Breast epithelium (tissue), 4 donors: ENCODE data around the gene MRGPRG. TPM values are rescaled to one million over a fixed set of nuclear protein-coding genes. Genes with fewer than 3 reads are reported as not detected.

Experiments
- DNase-seq, 2 donors: peaks; one replicate each; pipeline ENCODE4 v3.0.0-alpha.2; 2019; ENCODE audit warnings: low spot score in 2 of 2
- H3K27ac ChIP-seq, 2 donors: fragments of 200-600 bp; sonication (generic) in 1 of 2; one replicate each; pipeline ENCODE4 v1.5.1; 2016 to 2019; ENCODE audit warnings: mild to moderate bottlenecking in 1 of 2
- H3K27me3 ChIP-seq, 2 donors: fragments of 200-600 bp; sonication (generic) in 1 of 2; one replicate each; pipeline versions ENCODE4 v1.5.1 to v1.6.0; 2017 to 2019; ENCODE audit warnings: control low read depth in 1 of 2, mild to moderate bottlenecking in 1 of 2
- H3K36me3 ChIP-seq: fragments of 200-600 bp; one replicate; pipeline ENCODE4 v1.5.1; 2019
- H3K4me1 ChIP-seq, 2 donors: fragments of 200-600 bp; sonication (generic); one replicate each; pipeline ENCODE4 v1.5.1; 2016 to 2019; ENCODE audit warnings: control low read depth in 1 of 2
- H3K4me3 ChIP-seq, 3 donors: fragments of 200-600 bp; sonication (generic); 1 replicate in 2 of 3; 2 replicates in 1 of 3; pipeline ENCODE4 v1.5.1; 2016 to 2019; ENCODE audit warnings: mild to moderate bottlenecking in 3 of 3, moderate library complexity in 2 of 3
- H3K9me3 ChIP-seq, 2 donors: fragments of 200-600 bp; sonication (generic) in 1 of 2; one replicate each; pipeline ENCODE4 v1.5.1; 2016 to 2019; ENCODE audit warnings: control low read depth in 1 of 2
- POLR2A ChIP-seq: fragments of 450-650 bp; IDR thresholded peaks from one replicate; pipeline ENCODE4 v1.6.1; 2016; ENCODE audit warnings: antibody characterized with exemption, mild to moderate bottlenecking, moderate library complexity
- POLR2AphosphoS5 ChIP-seq, 3 donors: sonication (generic); formaldehyde crosslinking; IDR thresholded peaks; one replicate each; pipeline ENCODE4 v1.6.1; 2017; ENCODE audit warnings: antibody characterized with exemption in 3 of 3
- intact Hi-C: fragments of 100-400 bp; cut with DNase I; formaldehyde crosslinking; loops from one replicate; pipeline ENCODE4 v1.15.1; 2023; ENCODE audit warnings: low total_unique reads
- total RNA-seq, 3 donors: library from RNA; depleted of rRNA; stranded (reverse); fragments of >200 nt; gene quantifications; one replicate each; pipeline ENCODE4 v1.1.0, GENCODE V29; 2016
- TF ChIP-seq, protein P1 (sequence below), 3 donors: fragments of 450-650 bp; IDR thresholded peaks; one replicate each; pipeline ENCODE4 v1.5.1; 2016 to 2017; ENCODE audit warnings: antibody characterized with exemption in 3 of 3, mild to moderate bottlenecking in 3 of 3, moderate library complexity in 3 of 3

Gene MRGPRG
- total RNA-seq, 3 donors from 2014 or later, result not detected

GRCh38 chr11:3217818-3218482, 663 bp downstream of the MRGPRG start:
- DNase-seq, result peak in 1 of 2 donors; percentile 46
- Histone ChIP-seq H3K9me3 (no peaks in the 10 kb centered on the region), H3K27ac (no peak overlapping the region), H3K4me1 (peaks cover 0 to 3% of the 10 kb centered on the region in 2 donors), H3K27me3 (peaks cover 0 to 31% of the 10 kb centered on the region in 2 donors), H3K4me3 (no peak overlapping the region), H3K36me3 (no peaks in the 10 kb centered on the region)
- TF ChIP-seq, protein P1, sequence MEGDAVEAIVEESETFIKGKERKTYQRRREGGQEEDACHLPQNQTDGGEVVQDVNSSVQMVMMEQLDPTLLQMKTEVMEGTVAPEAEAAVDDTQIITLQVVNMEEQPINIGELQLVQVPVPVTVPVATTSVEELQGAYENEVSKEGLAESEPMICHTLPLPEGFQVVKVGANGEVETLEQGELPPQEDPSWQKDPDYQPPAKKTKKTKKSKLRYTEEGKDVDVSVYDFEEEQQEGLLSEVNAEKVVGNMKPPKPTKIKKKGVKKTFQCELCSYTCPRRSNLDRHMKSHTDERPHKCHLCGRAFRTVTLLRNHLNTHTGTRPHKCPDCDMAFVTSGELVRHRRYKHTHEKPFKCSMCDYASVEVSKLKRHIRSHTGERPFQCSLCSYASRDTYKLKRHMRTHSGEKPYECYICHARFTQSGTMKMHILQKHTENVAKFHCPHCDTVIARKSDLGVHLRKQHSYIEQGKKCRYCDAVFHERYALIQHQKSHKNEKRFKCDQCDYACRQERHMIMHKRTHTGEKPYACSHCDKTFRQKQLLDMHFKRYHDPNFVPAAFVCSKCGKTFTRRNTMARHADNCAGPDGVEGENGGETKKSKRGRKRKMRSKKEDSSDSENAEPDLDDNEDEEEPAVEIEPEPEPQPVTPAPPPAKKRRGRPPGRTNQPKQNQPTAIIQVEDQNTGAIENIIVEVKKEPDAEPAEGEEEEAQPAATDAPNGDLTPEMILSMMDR (IDR thresholded peaks at IDR 0.05), result no peak
- no peak for TF ChIP-seq POLR2A
- no peak for TF ChIP-seq POLR2AphosphoS5 (IDR thresholded peaks at IDR 0.05)
- intact Hi-C loops, result loop anchor here (10.0 kb wide), 1 partner anchor 113 kb away; no protein-coding TSS in a partner anchor

- Histone ChIP-seq H3K4me3 (no peak overlapping the region), H3K9me3 (peaks cover 6 to 8% of the 10 kb centered on the region in 2 donors), H3K27me3 (peaks cover 0 to 13% of the 10 kb centered on the region in 2 donors), H3K4me1 (peaks cover 0 to 3% of the 10 kb centered on the region in 2 donors), H3K36me3 (no peaks in the 10 kb centered on the region), H3K27ac (no peak overlapping the region)
- intact Hi-C loops, result loop anchor here (10.0 kb wide), 1 partner anchor 111 kb away; no protein-coding TSS in a partner anchor
- DNase-seq, result no peak
- TF ChIP-seq POLR2A, result no peak
- TF ChIP-seq, protein P1 (IDR thresholded peaks at IDR 0.05), result no peak
Observed at GRCh38 chr11:3216027-3216525, 2.5 kb downstream of the MRGPRG start.

DNA sequence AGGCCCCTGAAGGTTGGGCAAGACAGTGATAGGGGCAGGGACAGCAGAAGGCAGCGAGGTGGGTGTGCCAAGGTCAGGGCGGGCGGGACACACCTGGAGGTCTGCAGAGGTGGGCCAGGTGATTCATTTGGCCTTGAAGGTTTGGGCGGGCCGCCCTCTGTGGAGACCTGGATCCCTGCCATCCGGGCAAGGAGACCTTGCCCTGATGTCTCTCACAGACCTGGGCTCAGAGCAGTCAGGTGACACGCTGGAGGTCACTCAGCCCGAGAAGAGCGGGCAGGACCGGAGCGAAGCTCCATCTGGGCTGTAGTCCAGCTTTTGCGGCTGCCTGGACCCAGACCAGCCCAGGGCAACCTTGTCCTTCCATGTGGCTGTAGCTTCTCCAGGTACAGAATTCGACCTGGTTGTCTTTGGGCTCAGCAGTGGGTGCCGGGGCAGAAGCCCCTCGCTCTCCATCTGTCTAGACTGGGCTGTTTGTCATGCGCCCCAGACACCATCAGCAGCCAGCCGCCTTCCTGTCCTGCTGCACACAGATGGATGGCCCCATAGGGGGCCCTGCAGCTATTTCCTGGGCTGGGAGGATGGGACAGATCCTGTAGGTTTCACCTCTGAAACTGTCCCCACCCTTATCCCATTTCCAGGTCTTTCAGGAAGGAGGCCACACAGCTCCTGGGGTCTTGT, 3.1 kb downstream of the MRGPRG start:
- H3K36me3 ChIP-seq, result no peaks in the 10 kb centered on the region
- peaks cover 9 to 11% of the 10 kb centered on the region in 2 donors for H3K9me3 ChIP-seq
- TF ChIP-seq POLR2A (no peak), POLR2AphosphoS5 (IDR thresholded peaks at IDR 0.05) (no peak)
- TF ChIP-seq, protein P1 (IDR thresholded peaks at IDR 0.05), result no peak
- H3K4me1 ChIP-seq, result peaks cover 0 to 3% of the 10 kb centered on the region in 2 donors
- no peak overlapping the region for H3K4me3 ChIP-seq
- peaks cover 0 to 7% of the 10 kb centered on the region in 2 donors for H3K27me3 ChIP-seq
- no peak for DNase-seq
- intact Hi-C loops, result loop anchor here (10.0 kb wide), 1 partner anchor 111 kb away; no protein-coding TSS in a partner anchor
- H3K27ac ChIP-seq, result no peak overlapping the region

GRCh38 chr11:3214420-3214699, 4.3 kb downstream of the MRGPRG start:
- Histone ChIP-seq H3K4me1 (peaks cover 0 to 3% of the 10 kb centered on the region in 2 donors), H3K9me3 (peaks cover 9 to 16% of the 10 kb centered on the region in 2 donors), H3K27ac (no peak overlapping the region), H3K36me3 (no peaks in the 10 kb centered on the region), H3K27me3 (peaks cover 0 to 6% of the 10 kb centered on the region in 2 donors), H3K4me3 (no peak overlapping the region)
- DNase-seq, result no peak
- TF ChIP-seq POLR2A (no peak), POLR2AphosphoS5 (IDR thresholded peaks at IDR 0.05) (no peak)
- TF ChIP-seq, protein P1 (IDR thresholded peaks at IDR 0.05), result no peak
- intact Hi-C loops, result loop anchor here (10.0 kb wide), 1 partner anchor 110 kb away; no protein-coding TSS in a partner anchor
